Naive thymus-derived CD8-positive, alpha-beta T cell (primary cell): ENCODE data around the gene UBR2. TPM values are rescaled to one million over a fixed set of nuclear protein-coding genes. Genes with fewer than 3 reads are reported as not detected.
"Not testable (repeated sequence)": the region's sequence is repeated elsewhere in the genome, so short reads cannot be mapped to it uniquely, and the experiment has no call there.

Experiments used
- ATAC-seq, 2 donors: fragments of 150-1000 bp; cut with Tn5 transposase in 1 of 2; sonication (Bioruptor Pico), chemical (Tn5 transposase) in 1 of 2; 1 replicate in 1 of 2; 2 replicates in 1 of 2; pipeline ENCODE4 v1.10.0; 2021; ENCODE audit warnings: mild to moderate bottlenecking in 2 of 2, moderate library complexity in 2 of 2
- POLR2A ChIA-PET: fragments of 350-600 bp; sonication (Branson Sonifier 250); formaldehyde crosslinking; loops from one replicate; lab custom pipeline; 2021; ENCODE audit warnings: antibody characterized with exemption; lab: Charles Lee
- DNase-seq, 10 donors: peaks; one replicate each; pipeline versions ENCODE4 v3.0.0 to v3.0.0-alpha.2; 2020 to 2022
- H3K27ac Mint-ChIP-seq, 10 donors: one replicate each; pipeline ENCODE4 v1.8.0; 2020 to 2022; ENCODE audit warnings: mild to moderate bottlenecking in 10 of 10, mixed read lengths in 10 of 10, moderate library complexity in 4 of 10, inconsistent platforms in 1 of 10
- H3K27me3 Mint-ChIP-seq, 5 donors: one replicate each; pipeline ENCODE4 v1.8.0; 2021 to 2022; ENCODE audit warnings: mixed read lengths in 5 of 5
- H3K36me3 Mint-ChIP-seq, 3 donors: one replicate each; pipeline ENCODE4 v1.8.0; 2020 to 2022; ENCODE audit warnings: mixed read lengths in 3 of 3, mild to moderate bottlenecking in 2 of 3, inconsistent platforms in 1 of 3
- H3K4me1 Mint-ChIP-seq, 4 donors: one replicate each; pipeline ENCODE4 v1.8.0; 2021 to 2022; ENCODE audit warnings: mixed read lengths in 4 of 4
- H3K4me3 Mint-ChIP-seq, 10 donors: one replicate each; pipeline ENCODE4 v1.8.0; 2020 to 2022; ENCODE audit warnings: mild to moderate bottlenecking in 10 of 10, mixed read lengths in 10 of 10, moderate library complexity in 6 of 10, inconsistent platforms in 1 of 10
- H3K9me3 Mint-ChIP-seq, 9 donors: one replicate each; pipeline ENCODE4 v1.8.0; 2020 to 2022; ENCODE audit warnings: mixed read lengths in 9 of 9, mild to moderate bottlenecking in 3 of 9, inconsistent platforms in 1 of 9, moderate library complexity in 1 of 9
- polyA plus RNA-seq, 3 donors: library from polyadenylated mRNA; unstranded; fragments of 300-500 nt; fragmentation: Illumina TruSeq; gene quantifications; one replicate each; pipeline ENCODE4 v1.2.3, GENCODE V29; 2021
- total RNA-seq, 8 experiments: library from RNA in 2 of 8; stranded (reverse) in 2 of 8; gene quantifications; one replicate each; pipeline ENCODE4 v1.2.3 and lab custom pipeline; 2021 to 2026

Gene UBR2
- total and polyA plus RNA-seq, 5 experiments from 2014 or later, result 7.0 to 49.6 (median 9.1) TPM

- Mint-ChIP-seq H3K27me3 (no peaks in the 10 kb centered on the region), H3K9me3 (no peaks in the 10 kb centered on the region), H3K27ac (peak overlapping the region in 7 of 10 donors; percentile 16 to 62 (median 32)), H3K36me3 (peaks cover 0 to 74% (median 14%) of the 10 kb centered on the region in 3 donors), H3K4me3 (no peak overlapping the region), H3K4me1 (peaks cover 4 to 16% (median 12%) of the 10 kb centered on the region in 4 donors)
- ATAC-seq (no peak), DNase-seq (no peak)
- POLR2A ChIA-PET, result no interaction called here
These were observed 63.8 kb downstream of the UBR2 start for GRCh38 chr6:42627674-42628073.

- H3K27ac Mint-ChIP-seq, result no peak overlapping the region
- DNase-seq (no peak), ATAC-seq (no peak)
- POLR2A ChIA-PET, result no interaction called here
- H3K9me3 Mint-ChIP-seq, result no peaks in the 10 kb centered on the region
- no peaks in the 10 kb centered on the region for H3K27me3 Mint-ChIP-seq
- no peak overlapping the region for H3K4me3 Mint-ChIP-seq
- peaks cover 4 to 16% (median 12%) of the 10 kb centered on the region in 4 donors for H3K4me1 Mint-ChIP-seq
- peaks cover 0 to 78% (median 14%) of the 10 kb centered on the region in 3 donors for H3K36me3 Mint-ChIP-seq
These were observed 64.8 kb downstream of the UBR2 start for GRCh38 chr6:42628604-42629003.

- H3K4me3 Mint-ChIP-seq, result no peak overlapping the region
- H3K36me3 Mint-ChIP-seq, result peaks cover 0 to 76% (median 16%) of the 10 kb centered on the region in 3 donors
- ATAC-seq, result no peak
- DNase-seq, result no peak
- peak overlapping the region in 7 of 10 donors; percentile 7 to 73 (median 50) for H3K27ac Mint-ChIP-seq
- peaks cover 2 to 16% (median 9%) of the 10 kb centered on the region in 4 donors for H3K4me1 Mint-ChIP-seq
- H3K27me3 Mint-ChIP-seq, result no peaks in the 10 kb centered on the region
- POLR2A ChIA-PET, result no interaction called here
- no peaks in the 10 kb centered on the region for H3K9me3 Mint-ChIP-seq
These were observed 66.0 kb downstream of the UBR2 start for GRCh38 chr6:42629845-42630244.

GRCh38 chr6:42637681-42638080, 73.9 kb downstream of the UBR2 start:
- no peak overlapping the region for H3K27ac Mint-ChIP-seq
- peaks cover 0 to 2% (median under 1%) of the 10 kb centered on the region in 4 donors for H3K4me1 Mint-ChIP-seq
- H3K9me3 Mint-ChIP-seq, result no peaks in the 10 kb centered on the region
- DNase-seq (no peak), ATAC-seq (no peak)
- no peak overlapping the region for H3K4me3 Mint-ChIP-seq
- peaks cover 0 to 78% (median 17%) of the 10 kb centered on the region in 3 donors for H3K36me3 Mint-ChIP-seq
- POLR2A ChIA-PET, result no interaction called here
- no peaks in the 10 kb centered on the region for H3K27me3 Mint-ChIP-seq

- no peak for DNase-seq
- Mint-ChIP-seq H3K4me1 (peaks cover 0 to 2% (median under 1%) of the 10 kb centered on the region in 4 donors), H3K27ac (peak overlapping the region in 6 of 10 donors; percentile 23 to 74 (median 46)), H3K27me3 (no peaks in the 10 kb centered on the region), H3K9me3 (no peaks in the 10 kb centered on the region), H3K36me3 (peaks cover 4 to 67% (median 15%) of the 10 kb centered on the region in 3 donors), H3K4me3 (no peak overlapping the region)
- POLR2A ChIA-PET, result no interaction called here
- no peak for ATAC-seq
These were observed 79.0 kb downstream of the UBR2 start for GRCh38 chr6:42642794-42643193.

GRCh38 chr6:42644211-42644610, 80.4 kb downstream of the UBR2 start:
- H3K9me3 Mint-ChIP-seq, result no peaks in the 10 kb centered on the region
- DNase-seq, result no peak
- POLR2A ChIA-PET, result no interaction called here
- peak overlapping the region in 5 of 10 donors; percentile 11 to 75 (median 41) for H3K27ac Mint-ChIP-seq
- ATAC-seq, result no peak
- H3K27me3 Mint-ChIP-seq, result no peaks in the 10 kb centered on the region
- H3K36me3 Mint-ChIP-seq, result peaks cover 4 to 66% (median 14%) of the 10 kb centered on the region in 3 donors
- H3K4me1 Mint-ChIP-seq, result no peaks in the 10 kb centered on the region
- no peak overlapping the region for H3K4me3 Mint-ChIP-seq

GRCh38 chr6:42652024-42652746, 88.4 kb downstream of the UBR2 start:
- POLR2A ChIA-PET, result no interaction called here
- no peak for ATAC-seq
- Mint-ChIP-seq H3K9me3 (no peaks in the 10 kb centered on the region), H3K4me3 (no peak overlapping the region), H3K27me3 (no peaks in the 10 kb centered on the region), H3K27ac (peak overlapping the region in 1 of 10 donors; percentile 43), H3K36me3 (peaks cover 0 to 79% (median 13%) of the 10 kb centered on the region in 3 donors), H3K4me1 (peaks cover 0 to 3% (median 0%) of the 10 kb centered on the region in 4 donors)
- no peak for DNase-seq

- Mint-ChIP-seq H3K4me3 (no peak overlapping the region), H3K4me1 (peaks cover 0 to 3% (median 0%) of the 10 kb centered on the region in 4 donors), H3K9me3 (no peaks in the 10 kb centered on the region), H3K36me3 (peaks cover 0 to 86% (median 15%) of the 10 kb centered on the region in 3 donors), H3K27me3 (no peaks in the 10 kb centered on the region), H3K27ac (peak overlapping the region in 3 of 10 donors; percentile 56 to 78 (median 59))
- DNase-seq (no peak), ATAC-seq (no peak)
- POLR2A ChIA-PET, result interaction anchor here (0.6 kb wide), 1 partner anchor 506 kb away, joined by 6 read pairs; no protein-coding TSS in a partner anchor
These were observed 90.0 kb downstream of the UBR2 start for GRCh38 chr6:42653851-42654250.

GRCh38 chr6:42659806-42660205, 96.0 kb downstream of the UBR2 start:
- Mint-ChIP-seq H3K36me3 (peaks cover 0 to 77% (median 6%) of the 10 kb centered on the region in 3 donors), H3K27me3 (no peaks in the 10 kb centered on the region), H3K4me1 (peaks cover 0 to 4% (median 0%) of the 10 kb centered on the region in 4 donors), H3K27ac (peak overlapping the region in 2 of 10 donors; percentile 10 to 64), H3K4me3 (no peak overlapping the region), H3K9me3 (no peaks in the 10 kb centered on the region)
- POLR2A ChIA-PET, result interaction anchor here (0.7 to 4.4 kb wide), 2 partner anchors 67 to 181 kb away, joined by 3 to 27 read pairs; no protein-coding TSS in a partner anchor
- no peak for ATAC-seq
- DNase-seq, result no peak

GRCh38 chr6:42661540-42662153, 97.8 kb downstream of the UBR2 start:
- no peaks in the 10 kb centered on the region for H3K9me3 Mint-ChIP-seq
- H3K27ac Mint-ChIP-seq, result peak overlapping the region in 8 of 10 donors; percentile 2 to 62 (median 32)
- H3K27me3 Mint-ChIP-seq, result no peaks in the 10 kb centered on the region
- POLR2A ChIA-PET, result interaction anchor here (0.8 to 4.4 kb wide), 11 partner anchors 32 to 238 kb away, joined by 3 to 27 read pairs (median 5); partner anchors contain the start of genes RPL7L1 and TBCC
- H3K4me3 Mint-ChIP-seq, result no peak overlapping the region
- peak; percentile 93 to 96 for ATAC-seq
- H3K36me3 Mint-ChIP-seq, result peaks cover 6 to 86% (median 14%) of the 10 kb centered on the region in 3 donors
- peak; percentile 69 to 93 (median 83) for DNase-seq
- H3K4me1 Mint-ChIP-seq, result peaks cover 0 to 4% (median 0%) of the 10 kb centered on the region in 4 donors

- H3K9me3 Mint-ChIP-seq, result no peaks in the 10 kb centered on the region
- no peak overlapping the region for H3K4me3 Mint-ChIP-seq
- POLR2A ChIA-PET, result interaction anchor here (0.9 kb wide), 1 partner anchor 61 kb away, joined by 3 read pairs; no protein-coding TSS in a partner anchor
- H3K27ac Mint-ChIP-seq, result no peak overlapping the region
- no peaks in the 10 kb centered on the region for H3K27me3 Mint-ChIP-seq
- peaks cover 8 to 86% (median 19%) of the 10 kb centered on the region in 3 donors for H3K36me3 Mint-ChIP-seq
- DNase-seq (no peak), ATAC-seq (no peak)
- peaks cover 0 to 4% (median 0%) of the 10 kb centered on the region in 4 donors for H3K4me1 Mint-ChIP-seq
These were observed 100.9 kb downstream of the UBR2 start for GRCh38 chr6:42664718-42665117.

GRCh38 chr6:42674368-42674767, 110.5 kb downstream of the UBR2 start:
- H3K27ac Mint-ChIP-seq, H3K9me3 Mint-ChIP-seq, DNase-seq, ATAC-seq, H3K4me3 Mint-ChIP-seq, H3K27me3 Mint-ChIP-seq, H3K4me1 Mint-ChIP-seq: not testable (repeated sequence)
- peaks cover 11 to 98% (median 46%) of the 10 kb centered on the region in 3 donors for H3K36me3 Mint-ChIP-seq
- POLR2A ChIA-PET, result interaction anchor here (0.6 to 1.1 kb wide), 2 partner anchors 14 to 48 kb away, joined by 3 read pairs; partner anchors contain the start of gene PRPH2
